ENCODE results near the gene SSTR3.

The SSTR3 gene

GRCh38 chr22:37196539-37197450 lies 15.5 kb downstream of the SSTR3 start:
- no peak for DNase-seq (ENCODE audit: low read depth)

DNA sequence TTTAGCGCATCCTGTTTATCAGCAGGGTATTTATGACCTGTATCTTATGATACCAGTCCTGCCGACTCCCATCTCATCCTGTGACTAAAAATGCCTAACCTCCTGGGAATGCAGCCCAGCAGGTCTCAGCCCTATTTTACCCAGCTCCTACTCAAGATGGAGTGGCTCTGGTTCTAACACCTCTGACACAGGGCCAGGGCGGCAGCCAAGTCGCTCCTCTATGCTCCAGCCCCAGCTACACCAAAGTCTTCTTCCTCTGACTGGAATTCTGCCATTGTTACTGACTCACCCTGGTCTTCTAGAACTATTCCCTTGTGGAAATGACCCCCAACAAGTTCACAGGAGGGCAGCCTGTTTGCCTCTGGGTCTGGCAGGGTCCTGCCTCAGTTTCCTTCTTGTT lies 16.4 kb downstream of the SSTR3 start:
- DNase-seq (ENCODE audit: low read depth) = no peak

DNA sequence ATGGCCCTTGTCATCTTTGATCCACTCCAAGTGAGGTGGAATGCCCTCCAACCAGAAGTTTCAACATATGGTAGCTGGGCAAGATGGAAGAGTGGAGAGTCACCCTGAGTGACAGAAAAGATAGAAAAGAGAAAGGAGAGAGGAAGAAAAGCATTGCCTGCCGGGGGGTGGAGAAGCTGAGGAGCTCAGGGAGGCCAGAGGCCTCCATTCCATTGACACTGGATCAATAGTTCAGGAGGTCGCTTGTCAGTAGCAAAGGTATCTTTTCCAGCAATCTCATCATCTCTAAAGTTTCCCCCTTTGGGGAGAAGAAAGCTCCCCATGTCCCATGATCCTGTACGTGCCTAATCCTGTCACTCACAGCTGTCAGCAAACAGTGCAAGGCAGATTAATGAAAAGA lies 17.5 kb downstream of the SSTR3 start:
- no peak for DNase-seq (ENCODE audit: low read depth)

- no peak for DNase-seq (ENCODE audit: low read depth)
Measured at GRCh38 chr22:37193629-37194191, 18.6 kb downstream of the SSTR3 start.

GRCh38 chr22:37192741-37193140 lies 19.5 kb downstream of the SSTR3 start:
- DNase-seq (ENCODE audit: low read depth) = no peak

- DNase-seq (ENCODE audit: low read depth) = no peak
Measured at GRCh38 chr22:37192204-37192603, 20.1 kb downstream of the SSTR3 start.

GRCh38 chr22:37190262-37190780 lies 22.0 kb downstream of the SSTR3 start:
- no peak for DNase-seq (ENCODE audit: low read depth)

GRCh38 chr22:37188901-37189466 lies 23.3 kb downstream of the SSTR3 start:
- no peak for DNase-seq (ENCODE audit: low read depth)

DNA sequence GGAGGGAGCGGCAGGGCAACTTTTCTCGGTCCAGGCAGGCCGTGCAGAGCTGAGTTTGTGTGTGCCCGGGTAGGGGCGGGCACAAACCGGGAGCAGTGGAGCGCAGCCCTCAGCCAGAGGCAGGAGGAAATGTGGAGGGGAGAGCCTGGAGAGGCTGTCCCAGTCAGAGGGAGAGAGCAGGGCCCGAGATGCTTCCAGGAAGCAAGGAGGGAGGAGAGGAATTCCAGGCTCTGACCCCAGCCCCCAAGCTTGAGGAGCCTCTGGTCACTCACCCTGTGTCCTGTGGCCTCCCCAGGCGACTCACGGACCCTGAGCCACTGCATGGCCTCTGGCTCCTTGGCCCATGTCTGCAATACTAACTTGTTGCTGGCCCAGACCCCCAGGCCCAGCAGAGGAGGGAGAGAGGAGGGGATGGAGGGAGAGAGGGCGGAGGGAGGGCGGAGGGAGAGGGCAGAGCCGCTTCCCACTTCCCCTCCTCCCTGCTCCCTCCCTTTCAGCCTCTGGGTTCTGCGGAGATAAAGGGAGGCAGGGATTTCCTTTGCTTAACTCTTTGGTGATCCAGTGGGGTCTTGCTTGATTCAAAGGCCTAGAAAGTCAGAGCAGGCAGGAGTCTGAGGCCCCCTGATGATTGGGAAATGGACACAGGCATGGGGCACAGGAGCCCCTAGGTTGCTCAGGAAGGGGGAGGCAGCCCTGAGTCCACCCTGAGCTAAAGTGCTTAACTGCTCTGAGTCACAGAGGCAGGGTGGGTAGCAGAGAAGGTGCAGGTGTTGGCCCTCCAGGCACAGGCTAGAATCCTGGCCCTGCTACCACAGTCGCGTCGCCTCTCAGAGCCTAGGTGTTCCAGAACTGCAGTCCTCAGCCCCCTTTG lies 24.2 kb downstream of the SSTR3 start, which contains the start of gene C1QTNF6:
C1QTNF6 (minus strand) TSS at position 357 of the 871 bp plus-strand sequence; CDS start at position 323, 34 bp downstream.
- DNase-seq (ENCODE audit: low read depth) = no peak

DNA sequence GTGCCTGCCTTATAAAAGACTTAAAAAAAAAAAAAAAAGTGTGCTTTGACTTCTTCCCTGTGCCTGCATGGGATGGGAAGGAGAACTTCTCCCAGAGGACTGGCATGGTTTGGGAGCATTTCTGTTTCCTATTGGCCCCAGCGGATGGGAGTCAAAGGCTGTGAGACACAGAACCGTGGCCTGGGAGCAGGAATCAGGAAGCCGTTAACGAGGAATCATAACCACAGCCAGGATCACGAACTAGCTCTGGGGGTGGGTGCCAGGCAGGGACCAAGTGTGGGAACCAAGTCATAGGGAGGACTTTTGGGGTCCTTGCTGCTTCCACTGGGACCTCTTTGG lies 24.8 kb downstream of the SSTR3 start:
- DNase-seq (ENCODE audit: low read depth) = no peak

DNA sequence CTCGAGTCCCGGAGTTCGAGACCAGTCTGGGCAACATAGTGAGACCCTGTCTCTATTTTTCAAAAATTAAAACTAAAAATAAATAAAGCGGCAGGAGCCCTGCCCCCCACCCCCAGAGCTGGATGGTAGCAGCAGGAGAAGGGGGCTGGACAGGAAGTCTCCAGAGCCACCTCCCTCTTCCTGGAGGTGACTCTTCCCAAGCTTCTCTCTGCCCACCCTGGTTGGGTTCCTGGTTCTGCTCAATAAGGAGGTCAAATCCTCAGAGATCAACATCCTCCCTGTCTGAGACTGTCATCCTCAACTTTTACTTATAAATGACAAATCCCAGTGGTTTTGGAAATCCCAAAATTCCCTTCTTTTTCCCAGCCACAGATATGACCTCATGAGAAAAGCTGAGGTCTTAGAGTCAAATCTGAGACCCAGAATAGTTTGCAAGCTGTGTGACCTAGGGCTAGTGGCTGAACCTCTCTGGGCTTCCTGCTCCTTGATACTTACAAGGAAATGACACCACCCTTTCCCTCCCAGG lies 25.2 kb downstream of the SSTR3 start:
- DNase-seq (ENCODE audit: low read depth) = no peak

- no peak for DNase-seq (ENCODE audit: low read depth)
Measured at GRCh38 chr22:37186228-37186996, 25.9 kb downstream of the SSTR3 start.

DNA sequence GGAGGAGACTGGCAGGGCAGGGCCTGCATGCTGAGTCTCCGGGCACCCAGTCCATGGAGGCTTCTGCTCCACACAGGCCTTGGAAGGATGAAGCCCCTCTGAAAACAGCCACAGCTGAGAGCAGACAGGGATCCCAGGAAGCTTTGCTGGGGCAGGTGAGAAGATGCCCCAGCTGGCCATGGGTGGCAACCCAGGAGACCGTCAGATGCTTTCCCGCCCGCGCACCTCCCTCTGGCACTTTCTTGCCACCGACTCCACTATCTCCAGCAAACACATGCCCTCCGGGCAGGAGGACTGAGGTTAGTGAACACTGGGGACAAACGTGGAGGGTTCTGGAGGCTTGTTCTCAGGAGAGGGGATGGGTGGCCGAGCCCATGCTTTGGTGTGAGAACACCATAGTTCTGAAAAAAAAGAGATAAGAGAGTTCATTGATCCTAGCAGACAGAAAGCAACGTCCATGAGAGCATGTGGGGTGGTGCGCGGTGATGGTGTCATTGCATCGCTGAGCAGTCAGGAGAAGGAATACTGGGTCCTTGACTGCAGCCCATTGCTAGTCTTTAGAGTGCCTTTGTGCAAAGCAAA lies 26.5 kb downstream of the SSTR3 start:
- DNase-seq (ENCODE audit: low read depth) = no peak

DNA sequence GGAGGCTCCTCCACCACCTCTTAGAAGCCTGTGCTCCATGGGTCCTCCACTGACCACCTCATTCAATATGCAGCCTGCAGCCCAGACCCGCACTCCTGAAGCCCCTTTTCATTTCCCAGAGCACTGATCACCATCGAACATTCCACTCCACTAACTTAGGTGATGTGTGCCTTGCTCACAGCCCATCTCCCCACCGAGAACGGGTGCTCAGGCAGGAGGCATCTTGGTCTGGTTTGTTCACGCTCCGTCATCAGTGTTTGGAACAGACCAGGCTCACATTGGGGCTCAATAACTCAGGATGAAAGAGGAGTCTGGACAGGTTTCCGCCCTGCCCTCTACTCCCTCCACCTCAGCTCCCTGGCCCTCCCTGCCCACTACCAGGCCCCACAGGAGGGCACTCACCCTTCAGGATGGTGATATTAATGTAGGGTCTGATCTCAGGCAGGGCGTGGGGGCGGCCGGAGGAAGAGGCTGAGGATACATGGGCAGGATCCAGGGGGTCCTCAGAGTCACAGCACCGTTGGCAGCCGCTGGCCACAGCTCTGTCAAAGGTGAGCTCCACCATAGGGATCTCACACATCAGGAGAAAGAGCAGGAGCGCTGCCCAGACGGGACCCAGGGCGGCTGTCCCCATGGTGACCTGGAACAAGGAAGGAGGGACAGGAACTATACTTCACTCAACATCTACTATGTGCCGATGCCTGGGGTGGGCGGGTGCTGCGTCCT lies 27.3 kb downstream of the SSTR3 start:
- DNase-seq (ENCODE audit: low read depth) = no peak

DNA sequence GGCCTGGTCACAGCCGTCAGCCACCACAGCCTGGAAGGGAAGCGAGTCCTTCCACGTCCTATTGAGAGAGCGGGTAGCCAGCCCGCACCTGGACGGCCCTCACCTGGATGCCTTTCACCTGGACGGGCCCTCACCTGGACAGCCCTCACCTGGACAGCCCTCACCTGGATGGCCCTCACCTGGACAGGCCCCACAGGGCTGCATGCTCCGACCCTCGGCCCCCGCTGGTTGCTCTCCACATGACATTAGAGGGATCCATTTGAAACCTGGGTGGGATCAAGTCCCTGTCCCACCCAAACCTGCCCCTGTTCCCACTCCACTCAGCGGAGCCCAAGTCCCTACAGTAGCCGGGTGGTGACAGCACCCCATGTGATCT lies 27.9 kb downstream of the SSTR3 start:
- DNase-seq (ENCODE audit: low read depth) = no peak

DNA sequence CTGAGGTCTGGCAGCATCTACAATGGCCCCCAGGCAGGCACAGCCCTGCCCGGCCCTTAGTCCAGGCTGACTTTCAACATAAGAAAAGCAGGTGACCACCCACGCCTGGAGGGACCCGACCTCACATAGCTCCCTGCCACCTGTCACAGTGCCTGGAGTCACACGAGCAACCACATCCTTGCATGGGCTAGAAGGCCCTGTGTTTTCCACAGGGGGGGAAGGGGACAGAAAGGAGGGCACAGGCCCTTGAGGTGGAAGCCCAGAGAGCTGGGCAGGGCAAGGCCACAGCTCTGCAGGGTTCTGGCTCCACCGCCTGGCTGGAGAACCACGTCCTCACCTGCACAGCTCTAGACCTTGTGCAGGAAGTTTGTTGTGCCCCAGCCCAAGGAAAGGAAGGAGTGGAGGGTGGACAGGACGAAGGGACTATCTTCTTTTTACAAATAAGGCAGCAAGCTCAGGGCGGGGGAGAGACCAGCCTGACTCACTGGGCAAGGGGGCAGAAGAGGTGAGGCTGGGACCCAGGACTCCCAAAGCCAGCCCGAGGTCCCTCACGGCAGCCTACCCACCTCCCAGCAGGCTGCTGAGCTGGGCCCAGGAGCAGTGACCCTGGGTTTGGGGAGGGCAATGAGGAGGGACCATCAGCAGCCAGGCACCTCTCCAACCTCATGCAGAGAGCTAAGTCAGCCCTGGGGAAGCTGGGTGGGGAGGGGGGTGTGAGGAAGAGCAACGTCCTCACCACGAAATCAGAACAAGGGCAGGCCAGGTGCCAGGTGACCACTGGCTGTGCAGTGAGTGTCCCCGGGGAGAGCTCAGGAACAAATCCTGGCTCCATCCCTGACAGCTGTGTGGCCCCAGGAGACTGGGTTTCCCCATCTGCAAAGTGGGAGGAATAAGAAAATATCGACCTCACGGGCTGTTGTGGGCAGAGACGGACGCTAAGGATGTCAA lies 28.6 kb downstream of the SSTR3 start:
- no peak for DNase-seq (ENCODE audit: low read depth)

GRCh38 chr22:37182949-37183245 lies 29.4 kb downstream of the SSTR3 start:
- DNase-seq (ENCODE audit: low read depth) = no peak

- no peak for DNase-seq (ENCODE audit: low read depth)
Measured at GRCh38 chr22:37182101-37182948, 30.0 kb downstream of the SSTR3 start.
